Neural cell (in vitro differentiated cells): ENCODE measurements around the gene PIP5K1B. TPM values are rescaled to one million over a fixed set of nuclear protein-coding genes. Genes with fewer than 3 reads are reported as not detected.

Source experiments
- H2AFZ ChIP-seq: fragments of 200-600, 300-800 bp; sonication (generic), shearing (Covaris generic); 2 replicates; pipeline ENCODE4 v1.6.0; 2014; ENCODE audit warnings: low read depth, mild to moderate bottlenecking, antibody characterized with exemption, low read length, moderate library complexity
- H3F3A ChIP-seq: fragments of 200-600 bp; shearing (Covaris generic); 2 replicates; pipeline ENCODE4 v1.6.1; 2016; ENCODE audit warnings: mild to moderate bottlenecking, moderate library complexity, mixed read lengths, antibody characterized with exemption, low read length; ENCODE audit not compliant: insufficient read depth, poor library complexity, severe bottlenecking
- H3K27ac ChIP-seq: fragments of 200-600, 300-800 bp; sonication (generic), shearing (Covaris generic); 2 replicates; pipeline ENCODE4 v1.5.1; 2014; ENCODE audit warnings: mild to moderate bottlenecking, low read length, moderate library complexity
- H3K27me3 ChIP-seq: fragments of 300-800, 200-600 bp; sonication (generic), shearing (Covaris generic); 2 replicates; pipeline ENCODE4 v1.6.0; 2014; ENCODE audit warnings: mild to moderate bottlenecking, low read depth, low read length, moderate library complexity; ENCODE audit not compliant: insufficient read depth
- H3K36me3 ChIP-seq: fragments of 300-800, 200-600 bp; sonication (generic), shearing (Covaris generic); 2 replicates; pipeline ENCODE4 v1.5.1; 2014; ENCODE audit warnings: mild to moderate bottlenecking, antibody characterized with exemption, low read length, moderate library complexity; ENCODE audit not compliant: insufficient read depth
- H3K4me2 ChIP-seq: fragments of 300-800, 200-600 bp; sonication (generic), shearing (Covaris generic); 2 replicates; pipeline ENCODE4 v1.6.0; 2014; ENCODE audit warnings: mild to moderate bottlenecking, low read length
- H3K4me3 ChIP-seq: fragments of 300-800, 200-600 bp; sonication (generic), shearing (Covaris generic); 2 replicates; pipeline ENCODE4 v1.5.1; 2014; ENCODE audit warnings: mild to moderate bottlenecking, low read length, moderate library complexity
- H3K79me2 ChIP-seq: fragments of 200-600 bp; shearing (Covaris generic); replicated peaks from 2 replicates; pipeline ENCODE4 v1.6.0; 2014; ENCODE audit warnings: mild to moderate bottlenecking, low read length, moderate library complexity; ENCODE audit not compliant: insufficient read depth
- H3K9ac ChIP-seq: fragments of 300-800, 200-600 bp; sonication (generic), shearing (Covaris generic); 2 replicates; pipeline ENCODE4 v1.6.1; 2016; ENCODE audit warnings: mild to moderate bottlenecking, low read length, mixed read lengths
- H3K9me2 ChIP-seq: fragments of 200-600 bp; shearing (Covaris generic); 2 replicates; pipeline ENCODE4 v1.6.1; 2016; ENCODE audit warnings: mild to moderate bottlenecking, low read length, mixed read lengths; ENCODE audit not compliant: insufficient read depth
- H3K9me3 ChIP-seq: fragments of 200-600, 300-800 bp; sonication (generic), shearing (Covaris generic); 2 replicates; pipeline ENCODE4 v1.6.1; 2016; ENCODE audit warnings: mild to moderate bottlenecking, mixed run types, low read length, moderate library complexity, mixed read lengths
- H4K20me1 ChIP-seq: fragments of 200-600 bp; shearing (Covaris generic); 2 replicates; pipeline ENCODE4 v1.6.1; 2016; ENCODE audit warnings: mild to moderate bottlenecking, mixed run types; ENCODE audit not compliant: insufficient read depth
- CTCF ChIP-seq: fragments of 450-650 bp; IDR thresholded peaks from 2 replicates; pipeline ENCODE4 v1.5.1; 2014; ENCODE audit warnings: antibody characterized with exemption, mild to moderate bottlenecking, moderate library complexity; ENCODE audit not compliant: poor library complexity, severe bottlenecking
- EP300 ChIP-seq: fragments of 450-650 bp; conservative IDR thresholded peaks from 2 replicates; pipeline ENCODE4 v1.6.1; 2014; ENCODE audit warnings: antibody characterized with exemption, mild to moderate bottlenecking, moderate library complexity; ENCODE audit not compliant: poor library complexity, severe bottlenecking
- EZH2 ChIP-seq: fragments of 200-600, 300-800 bp; shearing (Covaris generic), sonication (generic); IDR thresholded peaks from 2 replicates; pipeline ENCODE4 v1.6.1; 2014; ENCODE audit warnings: antibody characterized with exemption, low read length, borderline replicate concordance, mild to moderate bottlenecking; ENCODE audit not compliant: insufficient read depth, poor library complexity, severe bottlenecking
- MXI1 ChIP-seq: fragments of 450-650 bp; conservative IDR thresholded peaks from 2 replicates; pipeline ENCODE4 v1.6.1; 2014; ENCODE audit warnings: antibody characterized with exemption, mild to moderate bottlenecking; ENCODE audit not compliant: poor library complexity, severe bottlenecking
- POLR2AphosphoS5 ChIP-seq: IDR thresholded peaks from 2 replicates; pipeline ENCODE4 v1.6.1; 2012
- RAD21 ChIP-seq: fragments of 450-650 bp; conservative IDR thresholded peaks from 2 replicates; pipeline ENCODE4 v1.6.1; 2014; ENCODE audit warnings: antibody characterized with exemption, mild to moderate bottlenecking, moderate library complexity
- REST ChIP-seq: IDR thresholded peaks from 2 replicates; pipeline ENCODE4 v1.6.1; 2012; ENCODE audit warnings: borderline replicate concordance
- SMC3 ChIP-seq: fragments of 450-650 bp; conservative IDR thresholded peaks from 2 replicates; pipeline ENCODE4 v1.6.1; 2014; ENCODE audit warnings: antibody characterized with exemption, mild to moderate bottlenecking, moderate library complexity; ENCODE audit not compliant: poor library complexity
- TAF1 ChIP-seq: IDR thresholded peaks from 2 replicates; pipeline ENCODE4 v1.6.1; 2012; ENCODE audit warnings: low read depth
- polyA plus RNA-seq: library from polyadenylated mRNA; depleted of rRNA; stranded (reverse); fragments of >200 nt; gene quantifications from 2 replicates; pipeline ENCODE4 v1.2.3, GENCODE V29; 2014

Gene PIP5K1B
- polyA plus RNA-seq, 1 donor from 2014 or later, result 1.5 TPM

- Histone ChIP-seq H3K9ac (no peak overlapping the region), H3K27ac (no peak overlapping the region), H3K4me2 (peak overlapping the region; percentile 79), H3F3A (no peaks in the 10 kb centered on the region), H3K27me3 (no peaks in the 10 kb centered on the region), H3K9me2 (no peaks in the 10 kb centered on the region), H3K79me2 (peaks cover 28% of the 10 kb centered on the region), H3K9me3 (no peaks in the 10 kb centered on the region), H4K20me1 (no peaks in the 10 kb centered on the region), H2AFZ (no peak overlapping the region), H3K36me3 (no peaks in the 10 kb centered on the region), H3K4me3 (peak overlapping the region; percentile 70)
- TF ChIP-seq RAD21 (no peak), TAF1 (no peak), MXI1 (no peak), POLR2AphosphoS5 (no peak), REST (no peak), CTCF (no peak), EZH2 (no peak), EP300 (no peak), SMC3 (no peak)
These were observed 76.9 kb downstream of the PIP5K1B start for GRCh38 chr9:68781928-68782327.

GRCh38 chr9:68782546-68782945 lies 77.5 kb downstream of the PIP5K1B start:
- no peaks in the 10 kb centered on the region for H3K27me3 ChIP-seq
- no peak overlapping the region for H3K27ac ChIP-seq
- no peaks in the 10 kb centered on the region for H3F3A ChIP-seq
- H3K9me3 ChIP-seq, result no peaks in the 10 kb centered on the region
- no peak overlapping the region for H2AFZ ChIP-seq
- H3K9me2 ChIP-seq, result no peaks in the 10 kb centered on the region
- H4K20me1 ChIP-seq, result no peaks in the 10 kb centered on the region
- no peak for TF ChIP-seq MXI1
- no peak for TF ChIP-seq TAF1
- H3K36me3 ChIP-seq, result no peaks in the 10 kb centered on the region
- H3K4me3 ChIP-seq, result peak overlapping the region; percentile 70
- peaks cover 28% of the 10 kb centered on the region for H3K79me2 ChIP-seq
- peak overlapping the region; percentile 79 for H3K4me2 ChIP-seq
- H3K9ac ChIP-seq, result no peak overlapping the region

GRCh38 chr9:68785965-68786364 lies 80.9 kb downstream of the PIP5K1B start:
- Histone ChIP-seq H3K27ac (no peak overlapping the region), H3F3A (no peaks in the 10 kb centered on the region), H3K79me2 (peaks cover 23% of the 10 kb centered on the region), H3K9me3 (no peaks in the 10 kb centered on the region), H2AFZ (no peak overlapping the region), H3K9me2 (no peaks in the 10 kb centered on the region), H3K4me3 (no peak overlapping the region), H3K9ac (no peak overlapping the region), H4K20me1 (no peaks in the 10 kb centered on the region), H3K4me2 (no peak overlapping the region), H3K36me3 (no peaks in the 10 kb centered on the region), H3K27me3 (no peaks in the 10 kb centered on the region)
- TF ChIP-seq REST (no peak), POLR2AphosphoS5 (no peak), EZH2 (no peak), TAF1 (no peak), MXI1 (no peak), EP300 (no peak), SMC3 (no peak), RAD21 (no peak), CTCF (no peak)
